K562 (cell line): ENCODE results near the gene CFAP97D2. TPM values are rescaled to one million over a fixed set of nuclear protein-coding genes. Genes with fewer than 3 reads are reported as not detected.
"Not testable (repeated sequence)": the region's sequence is repeated elsewhere in the genome, so short reads cannot be mapped to it uniquely, and the experiment has no call there.

Experiments used
- ATAC-seq: fragments of 200-7000 bp; cut with Tn5 transposase; 3 replicates; pipeline ENCODE4 v1.9.1; 2020; ENCODE audit warnings: moderate library complexity
- BruUV-seq: library from RNA; stranded (reverse); fragments of 400-500 nt; replicated peaks from 2 replicates; lab custom pipeline; 2021; lab: Mats Ljungman, UMichigan
- CTCF ChIA-PET: fragments of 300-600 bp; formaldehyde crosslinking; extraction: SDS; loops from one replicate; lab custom pipeline; 2021; ENCODE audit warnings: low intra/inter-chr PET ratio; lab: Yijun Ruan, JAX
- POLR2A ChIA-PET: fragments of 300-600, 350-650 bp; sonication (Branson Sonifier 250); formaldehyde crosslinking; extraction: SDS; loops from one replicate; lab custom pipeline; 2021; ENCODE audit warnings: antibody characterized with exemption, inconsistent platforms; lab: Yijun Ruan, JAX
- DNase-seq, 4 experiments: peaks; one replicate each; pipeline versions ENCODE4 v3.0.0 to v3.0.0-alpha.2; 2011 to 2018; ENCODE audit warnings: low spot score in 3 of 4, mixed read lengths in 3 of 4; ENCODE audit errors: extremely low read depth in 1 of 4
- FAIRE-seq: peaks from 2 replicates; lab custom pipeline; 2011; peaks lifted over from hg19 to GRCh38; lab: Jason Lieb, UNC
- H2AFZ ChIP-seq: 2 replicates; pipeline ENCODE4 v1.6.0; 2011; ENCODE audit warnings: low read depth, low read length, control low read depth, inconsistent platforms
- H3K27ac ChIP-seq: fragments of 200-600 bp; 3 replicates; pipeline ENCODE4 v1.8.0; 2011; ENCODE audit warnings: low read depth, mild to moderate bottlenecking, control low read depth, inconsistent platforms, low read length, moderate library complexity, mixed read lengths; ENCODE audit errors: extremely low read depth
- H3K27me3 ChIP-seq, 2 experiments: fragments of 300-600 bp in 1 of 2; 2 replicates in 1 of 2; 3 replicates in 1 of 2; pipeline versions ENCODE4 v1.6.0 to v1.8.0; 2011; ENCODE audit warnings: inconsistent platforms in 2 of 2, low read length in 2 of 2, mild to moderate bottlenecking in 1 of 2, mixed read lengths in 1 of 2, moderate library complexity in 1 of 2; ENCODE audit not compliant: control insufficient read depth in 2 of 2, insufficient read depth in 2 of 2
- H3K36me3 ChIP-seq: fragments of 300-600 bp; 3 replicates; pipeline ENCODE4 v1.8.0; 2011; ENCODE audit warnings: mild to moderate bottlenecking, low read length, inconsistent platforms; ENCODE audit not compliant: control insufficient read depth, insufficient read depth
- H3K4me1 ChIP-seq, 2 experiments: fragments of 200-600 bp in 1 of 2; replicated peaks in 1 of 2; 2 replicates in 1 of 2; 3 replicates in 1 of 2; pipeline versions ENCODE4 v1.5.1 to v1.8.0; 2011; ENCODE audit warnings: inconsistent platforms in 2 of 2, low read length in 2 of 2, mild to moderate bottlenecking in 1 of 2, mixed read lengths in 1 of 2, moderate library complexity in 1 of 2; ENCODE audit not compliant: control insufficient read depth in 2 of 2, insufficient read depth in 2 of 2
- H3K4me2 ChIP-seq: 2 replicates; pipeline ENCODE4 v1.6.1; 2011; ENCODE audit warnings: low read length, control low read depth, inconsistent platforms, mixed read lengths; ENCODE audit not compliant: insufficient read depth
- H3K4me3 ChIP-seq: fragments of 200-600 bp; sonication (generic), shearing (Covaris generic); 2 replicates; pipeline ENCODE4 v1.5.1; 2016; ENCODE audit warnings: control low read depth, inconsistent platforms
- H3K79me2 ChIP-seq: fragments of 200-600 bp; 3 replicates; pipeline ENCODE4 v1.8.0; 2011; ENCODE audit warnings: low read length, inconsistent platforms; ENCODE audit not compliant: control insufficient read depth, insufficient read depth
- H3K9ac ChIP-seq, 2 experiments: 2 replicates each; pipeline versions ENCODE4 v1.6.0 to v1.6.1; 2011; ENCODE audit warnings: low read depth in 2 of 2, low read length in 2 of 2, control low read depth in 1 of 2, inconsistent platforms in 1 of 2, mild to moderate bottlenecking in 1 of 2, mixed read lengths in 1 of 2; ENCODE audit not compliant: insufficient read depth in 1 of 2
- H3K9me1 ChIP-seq: one replicate; pipeline ENCODE4 v1.6.0; 2011; ENCODE audit warnings: inconsistent platforms, mild to moderate bottlenecking, low read length, moderate library complexity; ENCODE audit not compliant: control insufficient read depth, insufficient read depth
- H3K9me3 ChIP-seq: replicated peaks from 2 replicates; pipeline ENCODE4 v1.5.1; 2011; ENCODE audit warnings: low read depth, low read length, inconsistent platforms; ENCODE audit not compliant: control insufficient read depth, insufficient read depth
- H4K20me1 ChIP-seq: replicated peaks from 2 replicates; pipeline ENCODE4 v1.6.1; 2011; ENCODE audit warnings: low read length, inconsistent platforms, mixed read lengths; ENCODE audit not compliant: control insufficient read depth, insufficient read depth
- CCAR2 ChIP-seq: fragments of 200-400 bp; formaldehyde crosslinking; IDR thresholded peaks from 2 replicates; pipeline ENCODE4 v1.6.1; 2017; ENCODE audit warnings: mild to moderate bottlenecking, low read depth, low read length
- HNRNPLL ChIP-seq: fragments of 200-400 bp; formaldehyde crosslinking; IDR thresholded peaks from 2 replicates; pipeline ENCODE4 v1.6.1; 2017; ENCODE audit warnings: low read length, low read depth, mild to moderate bottlenecking; ENCODE audit not compliant: poor library complexity, severe bottlenecking
- MBD1 ChIP-seq: fragments of 250-450 bp; sonication (Bioruptor Pico); IDR thresholded peaks from 2 replicates; pipeline ENCODE4 v1.8.0; 2022; ENCODE audit warnings: inconsistent platforms
- STAG1 ChIP-seq: sonication (generic); formaldehyde crosslinking; IDR thresholded peaks from 2 replicates; pipeline ENCODE4 v1.5.0; 2020; ENCODE audit warnings: missing genetic modification reagents, borderline replicate concordance
- ZFP30 ChIP-seq: fragments of 250-450 bp; sonication (Bioruptor Pico); IDR thresholded peaks from 2 replicates; pipeline ENCODE4 v1.8.0; 2022; ENCODE audit warnings: moderate library complexity, mild to moderate bottlenecking, inconsistent platforms, borderline replicate concordance
- ZNF263 ChIP-seq: sonication (generic); formaldehyde crosslinking; IDR thresholded peaks from 2 replicates; pipeline ENCODE4 v1.8.0; 2022; ENCODE audit warnings: mild to moderate bottlenecking, missing genetic modification reagents, borderline replicate concordance
- ZNF561 ChIP-seq: fragments of 450-650 bp; formaldehyde crosslinking; conservative IDR thresholded peaks from 2 replicates; pipeline ENCODE4 v1.4.0; 2020; ENCODE audit warnings: mild to moderate bottlenecking, moderate library complexity
- ZNF583 ChIP-seq: fragments of 250-450 bp; sonication (Bioruptor Pico); IDR thresholded peaks from 2 replicates; pipeline ENCODE4 v1.4.0; 2020
- WGBS: fragments of 100-300 bp; shearing (Covaris generic); methylation state at CpG from one replicate; pipeline ENCODE4 v1.1.6; 2016; ENCODE audit warnings: low coverage, mixed read lengths; ENCODE audit not compliant: insufficient coverage; ENCODE audit errors: missing lambda C conversion rate; 5-methylcytosine and 5-hydroxymethylcytosine counted together
- in situ Hi-C: fragments of 300-500 bp; cut with MboI; formaldehyde crosslinking; loops from 4 replicates; pipeline ENCODE4 v1.15.0; 2018; ENCODE audit warnings: inconsistent platforms, mixed read lengths
- intact Hi-C: fragments of 100-400 bp; cut with micrococcal nuclease; formaldehyde crosslinking; loops from 2 replicates; pipeline ENCODE4 v1.14.2; 2022
- polyA plus RNA-seq, 8 experiments: library from polyadenylated mRNA; depleted of rRNA in 4 of 8; stranded (reverse) in 5 of 8; unstranded in 3 of 8; fragments of >200 nt; fragmentation: Nextera tagmentation in 2 of 8; fragmentation: Illumina TruSeq in 1 of 8; extraction: Ambion mirVana in 2 of 8; extraction: Trizol in 1 of 8; gene quantifications; 2 replicates each; pipeline versions ENCODE4 v1.2.1 to v1.2.3, GENCODE V29; 2011 to 2014; ENCODE audit warnings: inconsistent platforms in 1 of 8, missing spikeins in 1 of 8
- total RNA-seq, 7 experiments: library from RNA; depleted of rRNA in 6 of 7; stranded (reverse); fragments of >200 nt in 6 of 7; fragmentation: Illumina TruSeq in 2 of 7; extraction: Trizol in 2 of 7; gene quantifications; 2 replicates each; pipeline versions ENCODE4 v1.2.1 to v1.2.3, GENCODE V29; 2011 to 2021; ENCODE audit warnings: low replicate concordance in 1 of 7

CFAP97D2 gene
- total and polyA plus RNA-seq, 9 of the 15 experiments (the other 6 are each of a cell fraction or from before 2014, with no cell fraction given): not detected

DNA sequence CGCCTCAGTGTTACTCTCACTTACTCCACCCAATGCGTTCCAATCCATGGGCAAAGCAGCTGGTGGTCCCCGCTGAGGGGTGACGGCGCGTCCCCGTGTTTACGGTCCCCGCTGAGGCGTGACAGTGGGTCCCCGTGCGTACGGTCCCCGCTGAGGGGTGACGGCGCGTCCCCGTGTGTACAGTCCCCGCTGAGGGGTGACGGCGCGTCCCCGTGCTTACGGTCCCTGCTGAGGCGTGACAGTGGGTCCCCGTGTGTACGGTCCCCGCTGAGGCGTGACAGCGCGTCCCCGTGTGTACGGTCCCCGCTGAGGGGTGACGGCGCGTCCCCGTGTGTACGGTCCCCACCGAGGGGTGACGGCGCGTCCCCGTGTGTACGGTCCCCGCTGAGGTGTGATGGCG is 19.5 kb downstream of the CFAP97D2 start:
- intact Hi-C loops: no loop called here
- FAIRE-seq: no peak

DNA sequence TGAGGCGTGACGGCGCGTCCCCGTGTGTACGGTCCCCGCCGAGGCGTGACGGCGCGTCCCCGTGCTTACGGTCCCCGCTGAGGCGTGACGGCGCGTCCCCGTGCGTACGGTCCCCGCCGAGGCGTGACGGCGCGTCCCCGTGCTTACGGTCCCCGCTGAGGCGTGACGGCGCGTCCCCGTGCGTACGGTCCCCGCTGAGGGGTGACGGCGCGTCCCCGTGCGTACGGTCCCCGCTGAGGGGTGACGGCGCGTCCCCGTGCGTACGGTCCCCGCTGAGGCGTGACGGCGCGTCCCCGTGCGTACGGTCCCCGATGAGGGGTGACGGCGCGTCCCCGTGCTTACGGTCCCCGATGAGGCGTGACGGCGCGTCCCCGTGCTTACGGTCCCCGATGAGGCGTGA is 20.5 kb downstream of the CFAP97D2 start:
- BruUV-seq, H4K20me1 ChIP-seq, intact Hi-C loops, H3K79me2 ChIP-seq, H3K36me3 ChIP-seq, H3K9ac ChIP-seq, H3K27ac ChIP-seq, H3K9me3 ChIP-seq, H2AFZ ChIP-seq, DNase-seq, POLR2A ChIA-PET, H3K27me3 ChIP-seq, H3K9me1 ChIP-seq, in situ Hi-C loops, H3K4me2 ChIP-seq, CTCF ChIA-PET, H3K4me3 ChIP-seq, ATAC-seq, H3K4me1 ChIP-seq, FAIRE-seq: not testable (repeated sequence)
- WGBS: no CpG with 5 or more reads among the region's 75 CpGs

More for the DNA sequence above, 19.5 kb downstream of the CFAP97D2 start:
- no TSS peak for BruUV-seq
- H3K79me2 ChIP-seq: no peaks in the 10 kb centered on the region
- TF ChIP-seq CCAR2 (no peak), HNRNPLL (no peak), ZNF583 (no peak), ZNF561 (CRISPR knock-in tag) (no peak), STAG1 (no peak), ZFP30 (CRISPR knock-in tag) (no peak), MBD1 (CRISPR knock-in tag) (no peak), ZNF263 (CRISPR knock-in tag) (no peak)
- in situ Hi-C loops: no loop called here
- no peak overlapping the region for H2AFZ ChIP-seq
- POLR2A ChIA-PET: no interaction called here
- 60% methylated on average over 3 of the region's 47 CpGs for WGBS
- H3K4me1 ChIP-seq: peaks cover 0 to 7% of the 10 kb centered on the region in 2 experiments; a peak in 2 of 5 replicates
- H3K9me3 ChIP-seq: no peaks in the 10 kb centered on the region
- H3K27ac ChIP-seq: no peak overlapping the region
- H3K4me2 ChIP-seq: no peak overlapping the region
- no peak for DNase-seq
- no peaks in the 10 kb centered on the region for H4K20me1 ChIP-seq
- H3K36me3 ChIP-seq: no peaks in the 10 kb centered on the region
- H3K4me3 ChIP-seq: no peak overlapping the region
- H3K9me1 ChIP-seq: no peaks in the 10 kb centered on the region
- ATAC-seq: no peak
- H3K27me3 ChIP-seq: no peaks in the 10 kb centered on the region
- CTCF ChIA-PET: no interaction called here
- H3K9ac ChIP-seq: no peak overlapping the region
